H4 (cell line): Measurements from ENCODE around the gene TMEM208. TPM values are rescaled to one million over a fixed set of nuclear protein-coding genes. Genes with fewer than 3 reads are reported as not detected.

Experiments
- DNase-seq: peaks from one replicate; pipeline ENCODE4 v3.0.0-alpha.2; 2015; ENCODE audit warnings: low spot score
- total RNA-seq: library from RNA; depleted of rRNA; stranded (reverse); fragments of >200 nt; shearing (Covaris generic); gene quantifications from 2 replicates; pipeline ENCODE4 v1.2.3, GENCODE V29; 2014; rRNA removed

Gene TMEM208
- 31.1 and 38.4 TPM in 2 replicates for total RNA-seq

- DNase-seq: peak; percentile 98
These were observed at the start of gene TMEM208 for GRCh38 chr16:67226804-67227566. TSS of gene TMEM208 (plus strand) at chr16:67227130. CDS start at chr16:67227219, 89 bp downstream.

- no peak for DNase-seq
These were observed 48.9 kb upstream of the TMEM208 start for GRCh38 chr16:67177743-67178699.

- peak; percentile 27 for DNase-seq
These were observed 47.4 kb upstream of the TMEM208 start for GRCh38 chr16:67179421-67180080.

GRCh38 chr16:67180166-67180565 is 46.8 kb upstream of the TMEM208 start:
- DNase-seq: no peak

GRCh38 chr16:67181346-67181745 is 45.6 kb upstream of the TMEM208 start:
- peak; percentile 57 for DNase-seq

GRCh38 chr16:67182288-67182687 is 44.6 kb upstream of the TMEM208 start:
- DNase-seq: no peak

GRCh38 chr16:67183284-67183626 is 43.7 kb upstream of the TMEM208 start:
- no peak for DNase-seq

- DNase-seq: peak; percentile 98
These were observed 43.1 kb upstream of the TMEM208 start, which contains the start of gene MATCAP1 for GRCh38 chr16:67183627-67184452. TSS of gene MATCAP1 (minus strand) at chr16:67183963. CDS start at chr16:67180610, 3,353 bp downstream.

- DNase-seq: no peak
These were observed 42.4 kb upstream of the TMEM208 start for GRCh38 chr16:67184453-67184994.

GRCh38 chr16:67184995-67185650 is 41.8 kb upstream of the TMEM208 start:
- peak; percentile 82 for DNase-seq

GRCh38 chr16:67185651-67186134 is 41.2 kb upstream of the TMEM208 start:
- DNase-seq: no peak

- DNase-seq: no peak
These were observed 40.4 kb upstream of the TMEM208 start for GRCh38 chr16:67186550-67186950.

GRCh38 chr16:67187175-67187890 is 39.6 kb upstream of the TMEM208 start:
- DNase-seq: no peak

- no peak for DNase-seq
These were observed 38.6 kb upstream of the TMEM208 start for GRCh38 chr16:67188323-67188722.

GRCh38 chr16:67188798-67189197 is 38.1 kb upstream of the TMEM208 start:
- no peak for DNase-seq

GRCh38 chr16:67190041-67190440 is 36.9 kb upstream of the TMEM208 start, which contains the start of gene EXOC3L1:
TSS of gene EXOC3L1 (minus strand) at chr16:67190136. CDS start at chr16:67189676, 460 bp downstream.
- no peak for DNase-seq

GRCh38 chr16:67190448-67191399 is 36.2 kb upstream of the TMEM208 start:
- no peak for DNase-seq

GRCh38 chr16:67191411-67191994 is 35.4 kb upstream of the TMEM208 start:
- no peak for DNase-seq
